ENCODE results near the gene FAM135A.
"Not testable (repeated sequence)": the region's sequence is repeated elsewhere in the genome, so short reads cannot be mapped to it uniquely, and the experiment has no call there.

FAM135A gene

GRCh38 chr6:70470016-70470415 lies 56.7 kb downstream of the FAM135A start:
- DNase-seq = no peak

GRCh38 chr6:70470510-70470909 lies 57.2 kb downstream of the FAM135A start:
- DNase-seq = not testable (repeated sequence)

GRCh38 chr6:70474751-70475150 lies 61.4 kb downstream of the FAM135A start:
- no peak for DNase-seq

GRCh38 chr6:70479236-70479635 lies 65.9 kb downstream of the FAM135A start:
- DNase-seq = peak; percentile 1

GRCh38 chr6:70486638-70487037 lies 73.3 kb downstream of the FAM135A start:
- not testable (repeated sequence) for DNase-seq

GRCh38 chr6:70489364-70489763 lies 76.1 kb downstream of the FAM135A start:
- DNase-seq = no peak

GRCh38 chr6:70494833-70495232 lies 81.5 kb downstream of the FAM135A start:
- DNase-seq = no peak

- DNase-seq = not testable (repeated sequence)
Observed at GRCh38 chr6:70495790-70496189, 82.5 kb downstream of the FAM135A start.

- no peak for DNase-seq
Observed at GRCh38 chr6:70502484-70502883, 89.2 kb downstream of the FAM135A start.

GRCh38 chr6:70503813-70504465 lies 90.6 kb downstream of the FAM135A start:
- no peak for DNase-seq

- no peak for DNase-seq
Observed at GRCh38 chr6:70506321-70506720, 93.0 kb downstream of the FAM135A start.

GRCh38 chr6:70507161-70507560 lies 93.9 kb downstream of the FAM135A start:
- DNase-seq = no peak

- DNase-seq = no peak
Observed at GRCh38 chr6:70508953-70509352, 95.6 kb downstream of the FAM135A start.

- no peak for DNase-seq
Observed at GRCh38 chr6:70510600-70510999, 97.3 kb downstream of the FAM135A start.

- DNase-seq = no peak
Observed at GRCh38 chr6:70518723-70519122, 105.4 kb downstream of the FAM135A start.

GRCh38 chr6:70520575-70520974 lies 107.3 kb downstream of the FAM135A start:
- DNase-seq = no peak

GRCh38 chr6:70524721-70525286 lies 111.5 kb downstream of the FAM135A start:
- DNase-seq = no peak

GRCh38 chr6:70527071-70527737 lies 113.9 kb downstream of the FAM135A start:
- no peak for DNase-seq

GRCh38 chr6:70530023-70530422 lies 116.7 kb downstream of the FAM135A start:
- no peak for DNase-seq

GRCh38 chr6:70531133-70531532 lies 117.8 kb downstream of the FAM135A start:
- no peak for DNase-seq

- no peak for DNase-seq
Observed at GRCh38 chr6:70537266-70537665, 124.0 kb downstream of the FAM135A start.

GRCh38 chr6:70538376-70538775 lies 125.1 kb downstream of the FAM135A start:
- DNase-seq = no peak

GRCh38 chr6:70547313-70547712 lies 134.0 kb downstream of the FAM135A start:
- no peak for DNase-seq

- no peak for DNase-seq
Observed at GRCh38 chr6:70547905-70548304, 134.6 kb downstream of the FAM135A start.
